Measurements from ENCODE around the gene TMEM170A. TPM values are rescaled to one million over a fixed set of nuclear protein-coding genes. Genes with fewer than 3 reads are reported as not detected.
A peak's percentile ranks its signal among the peaks of the same experiment; 100 is the strongest.

TMEM170A gene
- polyA plus RNA-seq, 4 donors, result 34.4 to 50.7 (median 37.9) TPM

GRCh38 chr16:75482434-75483205 lies 18.1 kb upstream of the TMEM170A start:
- DNase-seq (ENCODE audit: low read depth in 4 of 4, low spot score in 2 of 4), result no peak

DNA sequence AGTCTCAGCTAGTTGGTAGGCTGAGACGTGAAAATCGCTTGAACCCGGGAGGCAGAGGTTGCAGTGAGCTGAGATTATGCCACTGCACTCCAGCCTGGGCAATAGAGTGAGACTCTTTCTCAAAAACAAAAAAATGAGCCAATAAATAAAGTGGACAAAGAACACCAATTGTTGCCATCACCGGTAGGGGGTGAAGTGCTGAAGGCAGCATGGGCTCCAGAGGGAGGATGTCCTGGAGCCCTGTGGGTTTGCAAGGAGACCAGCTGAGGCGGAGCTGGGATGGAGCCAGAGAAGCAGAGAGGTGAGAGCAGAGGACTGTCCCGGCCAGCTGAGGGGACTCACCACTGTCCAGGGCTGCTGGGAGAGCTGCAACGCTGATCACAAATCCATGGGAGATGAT lies 17.0 kb upstream of the TMEM170A start:
- DNase-seq (ENCODE audit: low read depth in 4 of 4, low spot score in 2 of 4), result no peak

DNA sequence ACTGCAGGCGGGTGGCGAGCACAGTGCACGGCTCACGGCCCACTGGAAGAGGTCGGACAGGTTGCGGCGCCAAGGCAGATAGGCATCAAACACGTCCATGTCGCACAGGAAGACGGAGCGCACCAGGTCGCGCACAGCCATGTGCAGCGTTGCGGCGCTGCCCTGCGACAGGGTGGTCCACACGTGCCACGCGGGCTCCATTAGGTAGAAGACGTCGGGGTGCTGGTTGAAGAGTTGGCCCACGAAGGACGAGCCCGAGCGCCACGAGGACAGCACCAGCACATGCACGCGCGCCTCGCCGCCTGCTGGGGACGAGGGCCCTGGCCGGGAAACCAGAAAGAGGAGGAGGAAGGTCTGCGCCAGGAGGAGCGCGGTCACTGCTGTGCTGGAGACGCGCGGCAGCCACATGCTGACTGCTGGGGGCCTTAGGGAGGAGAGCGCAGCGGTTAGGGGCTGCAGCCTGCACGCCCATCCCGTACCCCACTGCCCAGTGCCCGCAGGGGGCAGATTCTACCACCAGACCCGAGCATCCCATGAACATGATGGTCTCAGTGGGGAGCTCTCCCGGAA lies 15.0 kb upstream of the TMEM170A start:
- DNase-seq (ENCODE audit: low read depth in 4 of 4, low spot score in 2 of 4), result no peak

GRCh38 chr16:75478480-75479345 lies 14.2 kb upstream of the TMEM170A start:
- DNase-seq (ENCODE audit: low read depth in 4 of 4, low spot score in 2 of 4), result no peak

- DNase-seq (ENCODE audit: low read depth in 4 of 4, low spot score in 2 of 4), result no peak
Measured at GRCh38 chr16:75477680-75478473, 13.4 kb upstream of the TMEM170A start.

DNA sequence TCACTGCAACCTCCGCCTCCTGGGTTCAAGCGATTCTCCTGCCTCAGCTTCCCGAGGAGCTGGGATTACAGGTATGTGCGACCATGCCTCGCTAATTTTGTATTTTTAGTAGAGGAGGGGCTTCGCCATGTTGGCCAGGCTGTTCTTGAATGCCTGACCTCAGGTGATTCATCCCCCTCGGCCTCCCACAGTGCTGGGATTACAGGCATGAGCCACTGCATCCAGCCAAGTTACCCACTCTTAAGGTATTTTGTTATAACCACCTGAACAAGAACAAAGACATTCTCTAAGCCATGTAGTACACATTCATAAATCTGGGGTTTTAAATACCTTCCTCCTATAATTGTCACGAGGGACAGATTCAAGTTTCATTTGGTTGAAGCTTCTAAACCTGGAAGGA lies 12.3 kb upstream of the TMEM170A start:
- no peak for DNase-seq (ENCODE audit: low read depth in 4 of 4, low spot score in 2 of 4)

- no peak for DNase-seq (ENCODE audit: low read depth in 4 of 4, low spot score in 2 of 4)
Measured at GRCh38 chr16:75475420-75475847, 10.9 kb upstream of the TMEM170A start.

- no peak for DNase-seq (ENCODE audit: low read depth in 4 of 4, low spot score in 2 of 4)
Measured at GRCh38 chr16:75472908-75473877, 8.7 kb upstream of the TMEM170A start.

DNA sequence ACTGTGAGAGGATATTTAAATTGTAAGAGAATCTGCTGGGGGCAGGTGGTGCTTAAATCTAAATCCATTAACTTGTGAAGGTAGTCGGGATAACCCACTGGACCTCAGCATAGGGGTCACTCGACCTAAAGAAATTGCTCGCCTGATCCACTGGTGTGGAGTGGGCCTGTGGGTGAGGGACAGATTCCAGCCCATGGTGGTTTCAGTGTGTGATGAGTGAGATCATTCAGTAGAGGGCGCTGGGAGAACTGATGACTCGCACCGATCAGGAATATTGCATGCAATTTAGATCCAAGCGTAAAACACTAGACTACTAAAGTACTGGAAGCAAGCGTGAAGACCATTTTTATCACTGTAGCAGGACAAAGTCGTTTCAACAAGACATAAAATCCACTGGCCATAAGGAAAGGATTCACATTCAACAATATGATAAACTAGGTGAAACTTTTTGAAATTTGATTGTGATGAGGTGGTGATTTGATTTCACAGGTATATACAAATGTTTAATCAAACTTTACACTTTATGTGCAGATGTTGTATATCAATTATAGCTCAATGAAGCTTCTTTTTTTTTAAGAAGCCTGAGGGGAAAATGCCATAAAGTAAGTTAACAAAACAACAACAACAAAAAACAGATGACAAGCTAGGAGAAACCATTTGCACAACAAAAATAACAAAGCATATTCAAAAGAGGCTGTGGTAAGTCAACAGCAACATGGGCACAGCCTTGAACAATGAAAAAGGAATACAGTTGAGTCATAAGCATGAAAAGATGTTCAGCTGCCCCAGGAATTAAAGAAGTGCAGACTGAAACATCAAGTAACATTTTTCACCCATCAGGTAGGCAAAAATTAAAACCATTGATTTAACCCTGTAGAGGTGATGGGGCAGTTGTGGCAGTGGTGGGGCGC lies 7.5 kb upstream of the TMEM170A start:
- DNase-seq (ENCODE audit: low read depth in 4 of 4, low spot score in 2 of 4), result peak in 1 of 4 donors; percentile 47

GRCh38 chr16:75466760-75467159 lies 2.3 kb upstream of the TMEM170A start:
- no peak for DNase-seq (ENCODE audit: low read depth in 4 of 4, low spot score in 2 of 4)

DNA sequence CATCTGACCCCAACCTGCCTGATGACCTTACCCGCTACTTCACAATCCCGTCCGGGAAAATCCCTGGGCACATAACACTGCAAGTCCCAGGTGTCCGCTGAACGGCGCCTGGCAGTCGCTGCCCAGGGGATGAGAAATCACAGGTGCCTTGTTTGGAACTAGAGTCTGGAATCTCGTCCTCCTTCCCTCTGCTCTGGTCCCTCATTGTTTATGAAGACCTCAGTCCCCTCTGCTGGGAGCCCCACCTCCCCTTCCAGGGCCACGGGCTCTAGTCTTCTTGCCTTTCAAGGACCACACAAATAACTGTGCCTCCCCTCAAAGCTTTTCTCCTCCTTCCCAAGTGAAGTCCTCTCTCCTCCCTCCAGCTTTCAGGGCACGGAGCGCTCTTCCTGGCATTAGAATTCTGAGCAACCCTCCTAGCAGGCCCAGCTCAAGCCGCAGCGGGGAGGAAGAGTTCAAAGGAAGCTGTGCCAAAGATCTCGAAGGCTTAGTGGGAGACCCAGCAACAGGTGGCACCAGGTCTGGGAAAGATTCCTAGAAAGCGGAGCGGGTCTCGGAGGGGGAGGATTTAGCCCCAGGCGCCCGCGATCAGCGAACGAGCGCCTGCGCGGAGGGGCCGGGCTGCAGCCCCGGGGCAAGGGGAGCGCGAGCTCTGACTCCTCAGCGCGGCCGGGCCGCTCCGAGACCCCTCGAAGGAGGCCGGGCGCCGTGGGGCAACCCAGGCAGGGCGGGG lies 934 bp downstream of the TMEM170A start:
- peak in 2 of 4 donors; percentile 34 to 38 for DNase-seq (ENCODE audit: low read depth in 4 of 4, low spot score in 2 of 4)

DNA sequence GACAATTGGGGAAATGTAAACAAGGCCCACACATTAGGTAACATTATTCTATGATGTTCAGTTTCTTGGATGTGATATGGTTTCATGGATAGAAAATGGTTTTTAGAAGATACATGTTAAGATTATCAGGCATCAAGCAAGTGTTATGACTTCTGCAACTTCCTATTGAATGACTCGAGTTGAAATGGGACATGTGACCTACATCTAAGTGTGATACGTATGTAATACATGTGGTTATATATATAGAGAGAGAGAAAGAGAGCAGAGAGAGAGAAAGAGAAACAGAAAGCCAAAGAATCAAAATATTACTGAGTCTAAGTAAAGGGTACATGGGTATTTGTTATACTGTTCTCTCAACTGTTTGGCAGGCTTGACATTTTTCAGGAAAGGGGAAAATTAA lies 1.7 kb downstream of the TMEM170A start:
- DNase-seq (ENCODE audit: low read depth in 4 of 4, low spot score in 2 of 4), result no peak

DNA sequence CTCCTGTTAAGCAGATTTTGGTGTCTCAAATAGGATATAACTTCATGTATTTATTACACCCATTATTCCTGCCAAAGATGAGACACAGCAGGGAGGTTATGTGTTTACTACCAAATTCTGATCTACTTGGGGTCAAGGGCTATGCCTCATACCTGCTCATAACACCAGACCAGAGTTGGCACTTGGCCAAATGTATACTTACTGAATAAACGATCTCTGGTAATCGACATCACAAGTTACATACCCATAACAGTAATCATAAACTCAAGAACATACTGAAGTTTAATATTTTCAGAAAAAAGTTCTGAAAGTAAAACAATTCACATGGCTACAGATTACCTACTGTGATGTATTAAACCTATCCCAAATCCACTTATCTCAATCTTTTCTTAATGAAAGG lies 2.9 kb downstream of the TMEM170A start:
- DNase-seq (ENCODE audit: low read depth in 4 of 4, low spot score in 2 of 4), result no peak

DNA sequence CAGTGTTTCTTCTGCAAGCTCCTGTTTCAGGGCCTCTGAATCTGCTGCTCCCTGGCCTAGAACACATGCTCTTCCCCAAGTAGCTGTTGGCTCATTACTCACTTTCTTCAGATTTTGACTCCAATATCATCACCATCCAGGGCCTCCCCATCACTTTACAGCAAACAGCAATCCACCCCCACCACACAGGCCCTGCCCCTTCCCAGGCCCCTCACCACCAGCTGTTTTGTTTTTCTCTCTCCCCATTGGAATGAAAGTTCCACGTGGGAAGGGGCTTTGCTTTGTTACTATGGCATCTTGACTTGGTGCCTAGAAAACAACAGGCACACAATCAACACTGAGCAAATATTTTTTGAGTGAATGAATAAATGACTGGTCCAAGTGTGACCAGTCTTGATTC lies 4.0 kb downstream of the TMEM170A start:
- DNase-seq (ENCODE audit: low read depth in 4 of 4, low spot score in 2 of 4), result no peak

DNA sequence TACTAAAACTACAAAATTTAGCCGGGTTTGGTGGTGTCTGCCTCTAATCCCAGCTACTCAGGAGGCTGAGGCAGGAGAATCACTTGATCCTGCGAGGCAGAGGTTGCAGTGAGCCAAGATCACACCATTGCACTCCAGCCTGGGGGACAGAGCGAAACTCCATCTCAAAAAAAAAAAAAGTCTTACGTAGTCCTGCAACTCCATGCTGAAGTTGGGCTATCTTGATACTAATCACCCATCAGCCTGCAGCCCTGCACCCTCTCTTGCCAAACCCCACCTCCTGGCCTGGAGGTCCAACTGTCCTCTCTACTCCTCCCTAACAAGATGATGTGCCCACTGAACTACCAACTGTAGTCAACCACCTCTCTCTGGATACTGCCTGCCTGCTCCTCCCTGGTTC lies 4.8 kb downstream of the TMEM170A start:
- no peak for DNase-seq (ENCODE audit: low read depth in 4 of 4, low spot score in 2 of 4)

GRCh38 chr16:75458439-75458838 lies 6.0 kb downstream of the TMEM170A start:
- no peak for DNase-seq (ENCODE audit: low read depth in 4 of 4, low spot score in 2 of 4)

GRCh38 chr16:75458029-75458428 lies 6.5 kb downstream of the TMEM170A start:
- DNase-seq (ENCODE audit: low read depth in 4 of 4, low spot score in 2 of 4), result no peak

All from left renal cortex interstitium (tissue), 4 donors.